ENCODE measurements around the gene PLAAT2.

PLAAT2 gene

GRCh38 chr11:63564784-63565350, 1.7 kb upstream of the PLAAT2 start:
- DNase-seq (ENCODE audit: extremely low spot score), result no peak
- POLR2A ChIA-PET, result no interaction called here
- no peak for TF ChIP-seq TARDBP (IDR thresholded peaks at IDR 0.05)
- TF ChIP-seq FOXK2 (IDR thresholded peaks at IDR 0.05), result no peak
- TF ChIP-seq ARNT (IDR thresholded peaks at IDR 0.05), result no peak
- TF ChIP-seq CTBP1 (IDR thresholded peaks at IDR 0.05; ENCODE audit: borderline replicate concordance), result no peak
- no peak for TF ChIP-seq FOXA1 (IDR thresholded peaks at IDR 0.05)
- TF ChIP-seq SUZ12 (IDR thresholded peaks at IDR 0.05), result no peak
- TF ChIP-seq L3MBTL2 (conservative IDR thresholded peaks at IDR 0.05), result no peak
- no peak for TF ChIP-seq NFRKB (IDR thresholded peaks at IDR 0.05)
- TF ChIP-seq FOXM1 (IDR thresholded peaks at IDR 0.05; ENCODE audit: borderline replicate concordance), result no peak
- no peak for TF ChIP-seq BHLHE40 (IDR thresholded peaks at IDR 0.05; ENCODE audit: borderline replicate concordance)
- TF ChIP-seq ELF4 (IDR thresholded peaks at IDR 0.05), result no peak
- TF ChIP-seq HDGF (IDR thresholded peaks at IDR 0.05; ENCODE audit: borderline replicate concordance), result no peak
- CTCF ChIA-PET, result interaction anchor here (0.7 kb wide), 1 partner anchor 28 kb away, joined by 3 read pairs; no protein-coding TSS in a partner anchor

- DNase-seq (ENCODE audit: extremely low spot score), result no peak
- TF ChIP-seq ELF4 (IDR thresholded peaks at IDR 0.05) (no peak), ARNT (IDR thresholded peaks at IDR 0.05) (no peak), LEF1 (IDR thresholded peaks at IDR 0.05; ENCODE audit: borderline replicate concordance) (no peak), L3MBTL2 (conservative IDR thresholded peaks at IDR 0.05) (no peak), TARDBP (IDR thresholded peaks at IDR 0.05) (no peak), BHLHE40 (IDR thresholded peaks at IDR 0.05; ENCODE audit: borderline replicate concordance) (no peak), PKNOX1 (IDR thresholded peaks at IDR 0.05) (no peak), CTBP1 (IDR thresholded peaks at IDR 0.05; ENCODE audit: borderline replicate concordance) (no peak), HDGF (IDR thresholded peaks at IDR 0.05; ENCODE audit: borderline replicate concordance) (no peak), NFRKB (IDR thresholded peaks at IDR 0.05) (no peak), SUZ12 (IDR thresholded peaks at IDR 0.05) (no peak), ZNF384 (IDR thresholded peaks at IDR 0.05) (no peak), FOXK2 (IDR thresholded peaks at IDR 0.05) (no peak), FOXM1 (IDR thresholded peaks at IDR 0.05; ENCODE audit: borderline replicate concordance) (no peak), FOXA1 (IDR thresholded peaks at IDR 0.05) (no peak)
- CTCF ChIA-PET, result interaction anchor here (0.6 kb wide), 1 partner anchor 21 kb away, joined by 5 read pairs; no protein-coding TSS in a partner anchor
- POLR2A ChIA-PET, result no interaction called here
Observed at GRCh38 chr11:63564056-63564774, 1.0 kb upstream of the PLAAT2 start.

GRCh38 chr11:63560506-63561180, 2.5 kb downstream of the PLAAT2 start:
- TF ChIP-seq HDGF (IDR thresholded peaks at IDR 0.05; ENCODE audit: borderline replicate concordance), result no peak
- no peak for TF ChIP-seq SUZ12 (IDR thresholded peaks at IDR 0.05)
- no peak for DNase-seq (ENCODE audit: extremely low spot score)
- CTCF ChIA-PET, result interaction anchor here (0.6 kb wide), 1 partner anchor 78 kb away, joined by 3 read pairs; no protein-coding TSS in a partner anchor
- POLR2A ChIA-PET, result no interaction called here

GRCh38 chr11:63558459-63559157, 4.6 kb downstream of the PLAAT2 start:
- TF ChIP-seq CTBP1 (IDR thresholded peaks at IDR 0.05; ENCODE audit: borderline replicate concordance) (no peak), SP1 (IDR thresholded peaks at IDR 0.05) (no peak), BHLHE40 (IDR thresholded peaks at IDR 0.05; ENCODE audit: borderline replicate concordance) (no peak), HDGF (IDR thresholded peaks at IDR 0.05; ENCODE audit: borderline replicate concordance) (no peak), ARNT (IDR thresholded peaks at IDR 0.05) (no peak), TARDBP (IDR thresholded peaks at IDR 0.05) (no peak), FOXA1 (IDR thresholded peaks at IDR 0.05) (no peak), LEF1 (IDR thresholded peaks at IDR 0.05; ENCODE audit: borderline replicate concordance) (no peak), ZNF384 (IDR thresholded peaks at IDR 0.05) (no peak), L3MBTL2 (conservative IDR thresholded peaks at IDR 0.05) (no peak), NFRKB (IDR thresholded peaks at IDR 0.05) (no peak), FOXM1 (IDR thresholded peaks at IDR 0.05; ENCODE audit: borderline replicate concordance) (no peak), PKNOX1 (IDR thresholded peaks at IDR 0.05) (no peak), SUZ12 (IDR thresholded peaks at IDR 0.05) (no peak), FOXK2 (IDR thresholded peaks at IDR 0.05) (no peak), ELF4 (IDR thresholded peaks at IDR 0.05) (no peak)
- ChIA-PET CTCF (no interaction called here), POLR2A (no interaction called here)
- DNase-seq (ENCODE audit: extremely low spot score), result no peak

GRCh38 chr11:63557570-63557969, 5.6 kb downstream of the PLAAT2 start:
- no peak for DNase-seq (ENCODE audit: extremely low spot score)
- no peak for TF ChIP-seq ZNF384 (IDR thresholded peaks at IDR 0.05)
- TF ChIP-seq ELF4 (IDR thresholded peaks at IDR 0.05), result no peak
- TF ChIP-seq PKNOX1 (IDR thresholded peaks at IDR 0.05), result no peak
- no peak for TF ChIP-seq LEF1 (IDR thresholded peaks at IDR 0.05; ENCODE audit: borderline replicate concordance)
- no peak for TF ChIP-seq FOXM1 (IDR thresholded peaks at IDR 0.05; ENCODE audit: borderline replicate concordance)
- no peak for TF ChIP-seq L3MBTL2 (conservative IDR thresholded peaks at IDR 0.05)
- no peak for TF ChIP-seq TARDBP (IDR thresholded peaks at IDR 0.05)
- no peak for TF ChIP-seq BHLHE40 (IDR thresholded peaks at IDR 0.05; ENCODE audit: borderline replicate concordance)
- no peak for TF ChIP-seq NFRKB (IDR thresholded peaks at IDR 0.05)
- CTCF ChIA-PET, result no interaction called here
- POLR2A ChIA-PET, result no interaction called here

Data from HEK293T (cell line).